OCI-LY1 (cell line): ENCODE data around the gene FAT1.

Experiments
- H2AFZ ChIP-seq: fragments of 200-600 bp; sonication (generic), shearing (Covaris generic); 2 replicates; pipeline ENCODE4 v1.6.0; 2014; ENCODE audit warnings: antibody characterized with exemption, mild to moderate bottlenecking, low read length
- H3F3A ChIP-seq: fragments of 200-600 bp; sonication (generic), shearing (Covaris generic); 2 replicates; pipeline ENCODE4 v1.6.0; 2014; ENCODE audit warnings: mild to moderate bottlenecking, antibody characterized with exemption, low read length, moderate library complexity; ENCODE audit not compliant: insufficient read depth
- H3K27ac ChIP-seq: fragments of 200-600 bp; sonication (generic); 2 replicates; pipeline ENCODE4 v1.5.1; 2014; ENCODE audit warnings: low read length, mixed run types, mild to moderate bottlenecking, low read depth; ENCODE audit not compliant: poor library complexity, severe bottlenecking
- H3K27me3 ChIP-seq: fragments of 200-600 bp; sonication (generic); 2 replicates; pipeline ENCODE4 v1.6.0; 2014; ENCODE audit warnings: antibody characterized with exemption, mild to moderate bottlenecking, low read length, moderate library complexity; ENCODE audit not compliant: insufficient read depth
- H3K36me3 ChIP-seq: fragments of 200-600 bp; sonication (generic); 2 replicates; pipeline ENCODE4 v1.6.1; 2014; ENCODE audit warnings: mild to moderate bottlenecking, antibody characterized with exemption, low read length, moderate library complexity, mixed read lengths; ENCODE audit not compliant: insufficient read depth
- H3K4me1 ChIP-seq: fragments of 200-600 bp; sonication (generic); 2 replicates; pipeline ENCODE4 v1.5.1; 2014; ENCODE audit warnings: mild to moderate bottlenecking, low read length, moderate library complexity; ENCODE audit not compliant: insufficient read depth, severe bottlenecking
- H3K4me2 ChIP-seq: fragments of 200-600 bp; sonication (generic), shearing (Covaris generic); 2 replicates; pipeline ENCODE4 v1.6.1; 2014; ENCODE audit warnings: low read length
- H3K4me3 ChIP-seq: fragments of 200-600 bp; sonication (generic); 2 replicates; pipeline ENCODE4 v1.5.1; 2014; ENCODE audit warnings: low read length, low read depth, mild to moderate bottlenecking, mixed read lengths; ENCODE audit not compliant: poor library complexity, severe bottlenecking
- H3K79me2 ChIP-seq: fragments of 200-600 bp; shearing (Covaris generic); 2 replicates; pipeline ENCODE4 v1.6.1; 2016; ENCODE audit warnings: mixed run types, low read length, mixed read lengths; ENCODE audit not compliant: insufficient read depth
- H3K9ac ChIP-seq: fragments of 200-600 bp; sonication (generic), shearing (Covaris generic); 2 replicates; pipeline ENCODE4 v1.6.1; 2014; ENCODE audit warnings: mild to moderate bottlenecking, low read length, mixed read lengths
- H3K9me2 ChIP-seq: fragments of 200-600 bp; sonication (generic), shearing (Covaris generic); 2 replicates; pipeline ENCODE4 v1.6.1; 2014; ENCODE audit warnings: low read depth, mild to moderate bottlenecking, low read length, mixed read lengths
- H3K9me3 ChIP-seq: fragments of 200-600 bp; shearing (Covaris generic); 2 replicates; pipeline ENCODE4 v1.6.1; 2014; ENCODE audit warnings: low read length, mixed read lengths
- H4K20me1 ChIP-seq: fragments of 200-600 bp; sonication (generic), shearing (Covaris generic); 2 replicates; pipeline ENCODE4 v1.6.0; 2016; ENCODE audit warnings: mild to moderate bottlenecking, low read length; ENCODE audit not compliant: insufficient read depth
- EZH2 ChIP-seq: fragments of 200-600 bp; sonication (generic), shearing (Covaris generic); IDR thresholded peaks from 2 replicates; pipeline ENCODE4 v1.8.0; 2017; ENCODE audit warnings: borderline replicate concordance, mixed run types, mild to moderate bottlenecking, antibody characterized with exemption, low read length, moderate library complexity, mixed read lengths
- TF ChIP-seq, protein P1 (sequence below): fragments of 200-600 bp; sonication (generic), shearing (Covaris generic); IDR thresholded peaks from 2 replicates; pipeline ENCODE4 v1.5.1; 2017; ENCODE audit warnings: mild to moderate bottlenecking, antibody characterized with exemption, low read length, moderate library complexity, mixed read lengths

Gene FAT1

GRCh38 chr4:186602978-186603377, 120.7 kb downstream of the FAT1 start:
- no peaks in the 10 kb centered on the region; the same call in 1 of the 2 replicates for H3K36me3 ChIP-seq
- no peaks in the 10 kb centered on the region for H3K79me2 ChIP-seq
- H3K9me3 ChIP-seq = no peaks in the 10 kb centered on the region
- no peak overlapping the region for H3K4me2 ChIP-seq
- no peak overlapping the region for H3K27ac ChIP-seq
- H3K27me3 ChIP-seq = no peaks in the 10 kb centered on the region
- H2AFZ ChIP-seq = no peak overlapping the region
- H3K4me1 ChIP-seq = no peaks in the 10 kb centered on the region
- no peaks in the 10 kb centered on the region for H3F3A ChIP-seq
- no peak overlapping the region for H3K4me3 ChIP-seq
- TF ChIP-seq, protein P1, sequence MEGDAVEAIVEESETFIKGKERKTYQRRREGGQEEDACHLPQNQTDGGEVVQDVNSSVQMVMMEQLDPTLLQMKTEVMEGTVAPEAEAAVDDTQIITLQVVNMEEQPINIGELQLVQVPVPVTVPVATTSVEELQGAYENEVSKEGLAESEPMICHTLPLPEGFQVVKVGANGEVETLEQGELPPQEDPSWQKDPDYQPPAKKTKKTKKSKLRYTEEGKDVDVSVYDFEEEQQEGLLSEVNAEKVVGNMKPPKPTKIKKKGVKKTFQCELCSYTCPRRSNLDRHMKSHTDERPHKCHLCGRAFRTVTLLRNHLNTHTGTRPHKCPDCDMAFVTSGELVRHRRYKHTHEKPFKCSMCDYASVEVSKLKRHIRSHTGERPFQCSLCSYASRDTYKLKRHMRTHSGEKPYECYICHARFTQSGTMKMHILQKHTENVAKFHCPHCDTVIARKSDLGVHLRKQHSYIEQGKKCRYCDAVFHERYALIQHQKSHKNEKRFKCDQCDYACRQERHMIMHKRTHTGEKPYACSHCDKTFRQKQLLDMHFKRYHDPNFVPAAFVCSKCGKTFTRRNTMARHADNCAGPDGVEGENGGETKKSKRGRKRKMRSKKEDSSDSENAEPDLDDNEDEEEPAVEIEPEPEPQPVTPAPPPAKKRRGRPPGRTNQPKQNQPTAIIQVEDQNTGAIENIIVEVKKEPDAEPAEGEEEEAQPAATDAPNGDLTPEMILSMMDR = no peak
- no peak for TF ChIP-seq EZH2
- no peaks in the 10 kb centered on the region for H3K9me2 ChIP-seq
- H4K20me1 ChIP-seq = no peaks in the 10 kb centered on the region
- no peak overlapping the region for H3K9ac ChIP-seq

GRCh38 chr4:186599483-186599882, 124.2 kb downstream of the FAT1 start:
- H3K4me1 ChIP-seq = no peaks in the 10 kb centered on the region
- no peak overlapping the region for H3K27ac ChIP-seq
- H4K20me1 ChIP-seq = no peaks in the 10 kb centered on the region
- H3K9me3 ChIP-seq = peaks cover 8% of the 10 kb centered on the region; the same call in 1 of the 2 replicates
- H3K4me2 ChIP-seq = no peak overlapping the region
- no peak overlapping the region for H2AFZ ChIP-seq
- no peaks in the 10 kb centered on the region for H3K79me2 ChIP-seq
- H3K36me3 ChIP-seq = no peaks in the 10 kb centered on the region; the same call in 1 of the 2 replicates
- H3F3A ChIP-seq = no peaks in the 10 kb centered on the region
- H3K9ac ChIP-seq = no peak overlapping the region
- H3K9me2 ChIP-seq = no peaks in the 10 kb centered on the region
- no peaks in the 10 kb centered on the region for H3K27me3 ChIP-seq
- TF ChIP-seq, protein P1 = no peak
- TF ChIP-seq EZH2 = no peak
- H3K4me3 ChIP-seq = no peak overlapping the region

GRCh38 chr4:186598686-186599085, 125.0 kb downstream of the FAT1 start:
- H3K4me1 ChIP-seq = peaks cover under 1% of the 10 kb centered on the region
- H3F3A ChIP-seq = no peaks in the 10 kb centered on the region
- no peak overlapping the region for H3K4me3 ChIP-seq
- peaks cover 8% of the 10 kb centered on the region; the same call in 1 of the 2 replicates for H3K9me3 ChIP-seq
- TF ChIP-seq, protein P1 = no peak
- no peak for TF ChIP-seq EZH2
- no peaks in the 10 kb centered on the region for H3K79me2 ChIP-seq
- no peak overlapping the region for H3K9ac ChIP-seq
- H3K27ac ChIP-seq = no peak overlapping the region
- no peak overlapping the region for H2AFZ ChIP-seq
- H3K27me3 ChIP-seq = no peaks in the 10 kb centered on the region
- no peak overlapping the region for H3K4me2 ChIP-seq
- no peaks in the 10 kb centered on the region; the same call in 1 of the 2 replicates for H3K36me3 ChIP-seq
- no peaks in the 10 kb centered on the region for H3K9me2 ChIP-seq
- H4K20me1 ChIP-seq = no peaks in the 10 kb centered on the region
